HG03060 (cell line): Measurements from ENCODE around the gene TEX2.

Source experiments
- ATAC-seq: cut with Tn5 transposase; IDR thresholded peaks from one replicate; pipeline ENCODE4 v1.9.1; 2021; ENCODE audit warnings: low read depth, moderate number of reproducible peaks; ENCODE audit not compliant: unreplicated experiment

Gene TEX2

GRCh38 chr17:64148699-64149098 is 114.4 kb downstream of the TEX2 start:
- no peak for ATAC-seq

- no peak for ATAC-seq
These were observed 114.9 kb downstream of the TEX2 start for GRCh38 chr17:64148017-64148631.

GRCh38 chr17:64147110-64148016 is 115.7 kb downstream of the TEX2 start:
- no peak for ATAC-seq

GRCh38 chr17:64146418-64147109 is 116.5 kb downstream of the TEX2 start:
- no peak for ATAC-seq

GRCh38 chr17:64145751-64146417 is 117.2 kb downstream of the TEX2 start:
- ATAC-seq = peak; percentile 94

GRCh38 chr17:64145375-64145750 is 117.7 kb downstream of the TEX2 start:
- ATAC-seq = no peak

- ATAC-seq = no peak
These were observed 123.5 kb downstream of the TEX2 start for GRCh38 chr17:64139542-64139941.

- no peak for ATAC-seq
These were observed 124.6 kb downstream of the TEX2 start for GRCh38 chr17:64138441-64138840.

- no peak for ATAC-seq
These were observed 128.1 kb downstream of the TEX2 start for GRCh38 chr17:64135000-64135399.

- no peak for ATAC-seq
These were observed 128.7 kb downstream of the TEX2 start for GRCh38 chr17:64134216-64134970.

GRCh38 chr17:64133546-64134215 is 129.4 kb downstream of the TEX2 start:
- ATAC-seq = no peak

- no peak for ATAC-seq
These were observed 131.3 kb downstream of the TEX2 start for GRCh38 chr17:64131606-64132270.

GRCh38 chr17:64130559-64131001 is 132.5 kb downstream of the TEX2 start:
- ATAC-seq = peak; percentile 17

- peak; percentile 32 for ATAC-seq
These were observed 133.1 kb downstream of the TEX2 start, which contains the start of gene ERN1 for GRCh38 chr17:64129765-64130558. Gene ERN1 (minus strand): TSS chr17:64130144. CDS start chr17:64130029, 115 bp downstream.

- ATAC-seq = no peak
These were observed 133.6 kb downstream of the TEX2 start for GRCh38 chr17:64129515-64129764.

- no peak for ATAC-seq
These were observed 134.1 kb downstream of the TEX2 start for GRCh38 chr17:64128787-64129514.

- no peak for ATAC-seq
These were observed 136.1 kb downstream of the TEX2 start for GRCh38 chr17:64126918-64127317.

- ATAC-seq = no peak
These were observed 137.1 kb downstream of the TEX2 start for GRCh38 chr17:64125937-64126336.
